GM19238 (cell line): ENCODE measurements around the gene PRKCQ.
"Not testable (repeated sequence)": the region's sequence is repeated elsewhere in the genome, so short reads cannot be mapped to it uniquely, and the experiment has no call there.

Source experiments
- DNase-seq: peaks from one replicate; pipeline ENCODE4 v3.0.0; 2011; ENCODE audit warnings: low spot score; ENCODE audit not compliant: insufficient read length

Gene PRKCQ

DNA sequence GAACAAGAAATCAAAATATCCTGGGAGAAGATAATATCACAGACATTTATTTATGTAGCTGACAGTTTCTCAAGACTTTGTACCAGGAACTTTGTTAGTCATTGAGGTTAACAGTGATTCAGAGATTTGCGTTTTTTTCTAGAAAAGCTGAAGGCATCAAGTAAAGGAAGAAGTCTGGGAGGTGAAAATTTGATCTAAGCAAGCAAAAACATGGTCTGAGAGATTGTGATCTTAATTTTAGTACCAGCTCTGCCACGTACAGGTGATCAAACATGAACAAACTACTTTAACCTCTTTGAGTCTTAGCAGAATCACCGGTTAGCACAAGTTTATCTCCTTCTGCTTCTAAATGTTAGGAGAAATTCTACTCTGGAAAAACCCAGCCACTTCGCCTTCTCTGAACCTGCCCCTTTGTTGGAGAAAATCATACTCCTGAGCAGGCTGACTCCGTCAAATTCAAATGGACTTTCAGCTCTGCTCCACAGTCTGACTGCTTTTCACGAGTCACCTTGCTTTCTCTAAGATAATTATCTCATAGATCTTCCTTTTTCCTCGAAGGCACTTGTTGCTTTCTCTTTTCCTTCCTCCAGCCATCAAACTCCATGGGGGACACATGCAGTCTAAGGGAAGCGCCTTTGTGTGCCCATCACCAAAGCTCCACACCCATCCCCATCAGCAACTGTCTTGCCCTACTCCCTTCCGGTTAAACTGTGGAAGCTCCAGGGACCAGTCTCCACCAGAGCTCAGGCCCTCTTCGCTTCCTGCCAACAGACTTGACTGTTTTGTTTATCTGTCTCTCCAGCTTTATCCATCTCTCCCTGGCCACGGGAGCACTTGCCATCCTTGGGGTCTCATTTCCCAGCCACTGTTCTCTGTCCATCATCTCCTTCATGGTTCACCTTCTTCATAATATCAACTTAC, 86.3 kb downstream of the PRKCQ start:
- no peak for DNase-seq

DNA sequence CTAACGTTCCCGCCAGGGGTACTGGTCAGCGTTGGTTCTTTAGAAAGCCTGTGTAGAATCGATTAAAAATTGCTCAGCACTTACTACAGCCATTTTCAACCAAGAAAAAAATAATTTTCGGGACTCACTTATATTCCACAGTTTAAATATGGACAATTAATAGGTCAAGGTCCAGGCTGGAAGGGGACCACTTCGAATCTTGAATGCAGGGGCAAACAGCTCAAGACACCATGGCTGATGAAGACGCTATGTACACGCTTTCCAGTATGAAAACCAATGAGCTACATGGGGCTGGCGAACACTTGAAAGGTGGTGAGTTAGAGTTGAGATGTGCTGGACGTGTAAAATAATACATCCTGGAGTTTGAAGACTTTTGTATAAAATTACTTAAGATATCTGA, 87.2 kb downstream of the PRKCQ start:
- DNase-seq, result no peak

DNA sequence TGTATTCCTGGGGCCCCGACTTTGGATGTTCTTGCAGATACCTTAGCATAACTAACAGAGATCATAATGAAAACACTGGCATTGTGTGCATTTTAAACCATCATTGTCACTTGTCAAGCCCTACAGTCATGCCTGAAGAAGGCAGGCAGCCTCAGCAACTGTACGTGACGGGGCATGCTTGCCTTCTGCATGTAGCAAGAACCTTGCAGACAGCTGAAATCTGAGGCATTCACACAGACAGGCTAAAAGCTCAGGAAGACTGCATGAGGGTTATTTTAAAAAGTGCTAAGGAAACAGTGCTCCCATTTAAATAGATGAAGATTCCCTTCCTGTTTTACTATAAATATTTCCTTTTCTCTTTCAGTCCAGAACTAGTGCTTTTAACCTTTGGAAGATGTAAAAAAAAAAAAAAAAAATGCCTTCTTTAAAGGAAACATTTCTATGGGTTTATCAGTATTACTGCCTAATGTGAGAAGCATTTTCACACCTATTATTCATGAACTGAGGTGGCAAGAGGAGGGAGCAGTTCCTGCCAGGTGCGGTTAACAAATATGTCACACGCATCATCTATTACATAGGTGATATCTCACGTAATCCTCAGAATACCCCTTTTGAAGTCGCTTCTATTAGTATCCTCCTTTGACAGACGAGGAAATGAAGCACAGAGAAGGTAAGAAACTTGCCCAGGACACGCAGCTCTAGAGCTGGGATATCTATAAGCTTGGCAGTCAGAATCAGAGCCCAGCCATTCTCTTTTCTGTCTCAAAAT, 88.1 kb downstream of the PRKCQ start:
- DNase-seq, result no peak

DNA sequence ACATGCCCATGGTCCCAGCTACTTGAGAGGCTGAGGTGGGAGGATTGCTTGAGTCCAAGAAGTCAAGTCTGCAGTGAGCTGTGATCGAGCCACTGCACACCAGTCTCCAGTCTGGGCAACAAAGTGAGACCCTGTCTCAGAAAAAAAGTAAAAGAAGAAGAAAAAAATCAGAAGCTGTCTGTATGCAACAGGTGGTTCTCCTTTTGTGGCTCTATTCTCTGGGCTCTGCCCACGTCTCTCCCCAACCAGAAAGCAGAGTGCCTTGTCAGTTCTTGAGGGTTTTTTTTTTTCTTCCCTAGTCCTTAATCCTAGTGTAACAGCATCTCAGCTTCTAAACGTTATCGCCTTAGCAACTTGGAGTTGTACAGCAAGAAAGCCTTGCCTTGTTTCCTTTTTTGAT, 89.5 kb downstream of the PRKCQ start:
- no peak for DNase-seq

DNA sequence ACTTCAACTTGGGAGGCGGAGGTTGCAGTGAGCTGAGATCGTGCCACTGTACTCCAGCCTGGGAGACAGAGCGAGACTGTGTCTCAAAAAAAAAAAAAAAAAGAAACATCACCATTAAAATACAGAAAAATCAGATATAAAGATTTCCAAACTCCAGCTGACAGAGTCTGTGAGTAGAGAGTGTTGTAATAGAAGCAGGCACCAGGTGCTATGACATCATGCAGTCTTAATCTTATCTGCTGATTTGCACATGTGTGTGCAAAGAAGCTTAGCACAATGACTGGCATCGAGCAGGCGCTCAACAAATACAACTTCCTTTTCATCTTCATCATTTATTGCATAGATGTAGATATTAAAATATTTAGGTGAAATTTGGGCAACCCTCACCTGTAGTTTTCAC, 92.2 kb downstream of the PRKCQ start:
- DNase-seq, result no peak

DNA sequence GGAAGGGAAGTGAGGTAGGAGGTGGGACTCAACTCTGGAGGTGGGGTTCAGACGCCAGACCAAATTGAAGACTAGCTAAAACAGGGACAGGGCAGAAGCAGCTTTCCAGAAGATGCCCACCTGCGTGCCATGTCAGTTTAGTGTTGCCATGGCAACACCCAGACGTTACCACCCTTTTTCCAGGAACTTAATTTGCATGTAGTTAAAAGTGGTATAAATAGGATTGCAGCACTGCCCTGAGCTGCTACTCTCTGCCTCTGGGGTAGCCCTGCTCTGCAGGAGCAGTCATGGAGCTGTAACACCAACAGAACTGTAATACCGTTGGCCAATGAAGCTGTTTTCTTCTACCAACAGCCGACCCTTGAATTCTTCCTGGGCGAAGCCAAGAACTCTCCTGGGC, 93.8 kb downstream of the PRKCQ start:
- DNase-seq, result no peak

DNA sequence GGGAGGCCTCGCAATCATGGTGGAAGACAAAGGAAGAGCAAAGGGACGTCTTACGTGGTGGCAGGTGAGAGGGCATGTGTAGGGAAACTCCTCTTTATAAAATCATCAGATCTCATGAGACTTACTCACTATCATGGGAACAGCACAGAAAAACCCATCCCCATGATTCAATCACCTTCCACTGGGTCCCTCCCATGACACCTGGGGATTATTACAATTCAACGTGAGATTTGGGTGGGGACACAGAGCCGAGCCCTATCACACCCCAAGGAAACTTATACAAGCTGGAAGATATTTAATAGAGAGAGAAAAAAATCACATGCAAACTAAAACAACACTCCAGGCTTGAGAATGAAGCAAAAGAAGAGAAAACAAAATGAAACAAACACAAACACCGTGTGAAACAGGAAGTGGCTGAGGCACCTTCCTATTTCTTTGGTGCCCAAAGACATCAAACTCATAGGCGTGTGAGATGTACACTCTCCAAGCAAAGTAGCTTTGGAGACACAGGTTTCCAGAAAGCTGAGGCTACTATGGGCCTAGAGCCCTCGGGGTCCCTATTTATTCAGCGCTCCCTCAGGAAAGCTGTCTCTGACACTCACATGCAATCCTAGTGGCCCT, 97.2 kb downstream of the PRKCQ start:
- no peak for DNase-seq

DNA sequence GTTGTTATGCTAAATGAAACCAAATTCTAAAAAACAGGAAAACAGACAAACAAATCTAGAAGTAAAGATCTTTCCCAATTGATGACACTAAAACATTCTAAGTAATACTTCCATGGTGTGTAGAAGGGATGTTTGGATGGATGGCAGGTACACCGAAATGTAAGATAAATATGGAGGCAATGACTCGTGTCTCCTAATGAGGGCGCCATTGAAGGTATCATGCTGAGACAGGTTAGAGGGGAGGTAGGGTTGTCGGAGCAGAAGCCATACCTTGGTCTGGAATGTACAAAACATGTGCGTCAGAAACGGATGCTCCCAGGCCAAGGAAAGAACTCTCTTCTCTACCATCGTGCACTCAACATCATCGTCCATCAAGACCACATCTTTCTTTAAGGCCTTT, 101.4 kb downstream of the PRKCQ start:
- DNase-seq, result no peak

DNA sequence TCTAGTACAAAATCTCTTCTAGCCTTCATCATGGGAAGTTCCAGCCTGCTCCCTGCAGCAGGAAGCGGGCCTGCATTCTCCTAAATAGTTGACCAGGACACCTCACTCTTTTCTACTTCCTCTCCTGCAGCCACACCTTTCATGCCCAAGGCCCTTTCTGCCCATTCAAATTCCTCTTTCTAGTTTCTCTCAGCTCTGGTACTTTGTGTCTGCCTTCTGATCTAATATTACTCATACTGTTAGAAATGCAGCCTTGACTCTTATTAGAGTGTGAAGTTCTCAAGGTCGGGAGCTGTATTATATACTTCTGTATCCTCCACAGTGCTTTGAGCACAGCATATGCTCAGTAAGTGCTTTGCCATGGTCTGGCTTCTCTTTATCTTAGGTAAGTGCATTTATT, 103.1 kb downstream of the PRKCQ start:
- DNase-seq, result no peak

DNA sequence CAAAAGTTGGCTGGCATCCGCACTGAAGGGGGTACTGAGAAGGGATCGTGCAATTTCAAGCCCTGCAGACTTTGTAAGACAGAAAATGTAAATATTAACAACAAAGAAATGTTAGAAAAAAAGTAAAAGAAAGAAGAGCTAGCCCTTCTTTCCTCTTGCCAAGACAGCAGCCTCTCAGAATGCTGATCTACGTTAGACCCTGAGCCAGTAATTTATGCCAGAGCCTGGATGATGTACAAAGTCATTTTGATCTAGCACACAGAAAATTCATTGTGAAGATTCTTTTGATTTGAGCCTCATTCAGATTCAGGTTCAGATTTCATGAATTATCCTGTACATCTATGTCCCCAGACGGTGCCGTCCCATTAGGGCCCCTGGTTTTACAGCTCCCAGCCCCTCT, 105.2 kb downstream of the PRKCQ start:
- DNase-seq, result no peak

DNA sequence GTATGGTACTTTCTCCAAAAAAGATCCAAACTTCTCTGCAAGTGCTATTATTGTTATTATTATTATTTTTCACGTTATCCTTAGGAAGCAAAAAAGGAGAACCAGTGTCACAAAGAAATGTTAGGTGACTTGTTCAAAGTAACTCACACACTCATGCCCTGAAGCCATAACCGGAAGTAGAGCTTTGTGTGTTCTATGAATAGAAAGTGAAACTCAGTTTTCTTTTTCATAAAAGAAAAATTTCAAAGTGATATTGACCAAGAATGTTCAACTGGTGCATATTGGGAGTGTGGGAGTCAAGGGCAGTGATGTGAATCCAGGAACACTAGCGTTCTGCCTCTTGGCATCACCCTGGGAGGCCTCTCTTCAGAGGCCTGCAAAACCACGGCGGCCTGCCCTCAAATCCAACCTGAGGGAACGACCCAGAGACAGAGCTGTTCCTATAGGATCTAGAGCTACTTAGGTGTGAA, 106.1 kb downstream of the PRKCQ start:
- peak; percentile 19 for DNase-seq

DNA sequence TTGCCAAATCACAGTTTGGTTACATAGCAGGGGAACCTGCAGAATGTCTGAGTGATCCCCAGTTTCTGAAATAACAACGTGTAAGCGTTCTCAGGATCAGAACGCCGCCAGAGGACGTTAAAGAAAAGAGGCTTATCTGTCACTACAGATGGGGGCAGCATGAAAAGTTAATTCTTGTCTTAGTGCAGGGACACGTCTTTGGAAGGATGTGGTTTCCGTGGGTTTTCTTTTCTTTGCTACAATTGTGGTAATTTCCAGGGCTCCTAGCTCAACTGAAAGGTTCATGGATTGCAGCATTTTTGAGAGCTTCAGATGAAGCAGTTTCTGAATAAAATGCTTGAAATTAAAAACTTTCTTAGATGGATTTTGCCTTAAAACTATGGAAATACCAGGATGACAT, 106.6 kb downstream of the PRKCQ start:
- DNase-seq, result no peak

DNA sequence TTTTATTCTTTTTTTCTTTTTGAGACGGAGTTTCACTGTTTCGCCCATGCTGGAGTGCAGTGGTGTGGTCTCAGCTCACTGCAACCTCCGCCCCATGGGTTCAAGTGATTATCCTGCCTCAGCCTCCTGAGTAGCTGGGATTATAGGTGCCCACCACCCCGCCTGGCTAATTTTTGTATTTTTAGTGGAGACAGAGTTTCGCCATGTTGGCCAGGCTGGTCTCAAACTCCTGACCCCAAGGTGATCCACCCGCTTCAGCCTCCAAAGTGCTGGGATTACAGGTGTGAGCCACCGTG, 107.4 kb downstream of the PRKCQ start:
- DNase-seq, result not testable (repeated sequence)

DNA sequence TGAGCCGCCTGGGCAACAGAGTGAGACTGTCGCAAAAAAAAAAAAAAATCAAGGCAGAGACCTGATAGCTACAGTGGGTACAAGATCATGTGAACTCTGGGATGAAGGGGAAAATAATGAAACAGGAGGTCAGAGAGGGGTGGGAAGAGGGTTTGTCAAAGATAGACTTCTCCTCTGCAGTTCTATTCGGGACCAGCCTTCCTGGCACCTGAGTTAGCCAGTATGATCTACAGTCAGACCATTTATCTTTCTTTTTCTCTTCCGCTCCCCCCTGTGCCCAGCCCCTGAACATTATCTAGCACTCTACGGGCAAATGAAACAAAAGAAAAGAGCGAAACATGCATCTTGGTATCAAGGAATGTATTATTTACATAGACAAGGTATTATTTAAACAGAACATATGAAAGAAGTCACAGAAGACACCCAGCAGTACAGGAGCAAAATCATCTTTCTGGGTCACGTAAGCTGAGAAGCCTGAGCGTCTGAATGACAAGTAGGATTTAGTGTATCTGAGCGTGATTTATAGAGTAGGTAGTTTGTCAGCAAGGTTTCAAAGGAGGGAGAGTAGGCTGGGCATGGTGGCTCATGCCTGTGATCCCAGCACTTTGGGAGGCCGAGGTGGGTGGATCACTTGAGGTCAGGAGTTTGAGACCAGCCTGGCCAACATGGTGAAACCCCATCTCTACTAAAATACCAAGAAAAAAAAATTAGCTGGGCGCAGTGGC, 109.0 kb downstream of the PRKCQ start:
- DNase-seq, result no peak

DNA sequence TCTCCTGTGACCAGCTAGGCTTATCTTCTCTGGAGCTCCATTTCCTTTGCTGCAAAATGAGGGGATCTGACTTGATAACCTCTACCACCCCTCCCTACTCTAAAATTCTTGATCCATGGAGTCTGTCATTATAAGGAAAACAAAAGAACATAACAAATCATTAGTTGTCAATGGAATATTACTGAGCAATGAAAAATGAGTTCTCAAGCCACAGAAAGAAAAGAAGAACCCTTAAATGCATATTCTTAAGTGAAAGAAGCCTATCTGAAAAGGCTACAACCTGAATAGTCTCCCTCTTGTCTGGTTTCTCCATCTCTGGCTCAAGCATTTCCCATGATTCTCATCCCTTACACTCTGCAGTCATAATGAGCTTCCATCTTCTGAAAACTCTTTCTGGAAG, 110.4 kb downstream of the PRKCQ start:
- no peak for DNase-seq

DNA sequence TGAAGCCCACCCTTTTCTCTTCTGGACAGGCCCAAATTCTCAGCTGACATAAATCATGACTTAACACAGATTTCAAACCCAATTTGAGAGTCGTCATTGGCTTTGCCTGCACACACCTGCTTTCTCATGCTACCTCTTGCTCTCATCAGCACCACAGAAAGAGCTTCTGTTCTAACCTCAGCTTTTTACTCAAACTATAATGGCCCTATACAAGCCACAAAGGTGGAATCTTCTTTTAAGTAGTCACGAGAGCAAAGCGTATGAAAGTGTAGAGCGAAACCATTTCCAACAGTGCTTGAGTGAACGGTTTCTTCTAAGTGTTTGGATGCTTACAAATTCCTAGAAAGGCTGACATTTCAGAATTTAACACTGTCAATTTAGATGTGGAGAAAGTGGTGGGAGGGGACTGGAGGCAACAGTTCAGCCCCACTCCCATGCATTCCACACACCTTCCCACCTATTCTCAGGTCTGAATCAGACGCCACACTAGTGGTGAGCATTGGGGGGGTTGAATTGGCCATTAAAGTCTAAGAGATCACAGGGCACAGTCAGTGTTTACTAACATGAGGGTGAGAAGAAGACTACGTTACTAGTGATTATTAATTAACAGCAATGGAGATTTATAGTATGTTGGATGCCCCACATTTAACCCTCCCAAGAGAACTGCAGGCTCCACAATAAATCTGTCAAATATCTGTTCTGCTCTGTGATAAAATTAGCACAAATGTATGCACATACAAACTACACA, 114.0 kb downstream of the PRKCQ start:
- no peak for DNase-seq

DNA sequence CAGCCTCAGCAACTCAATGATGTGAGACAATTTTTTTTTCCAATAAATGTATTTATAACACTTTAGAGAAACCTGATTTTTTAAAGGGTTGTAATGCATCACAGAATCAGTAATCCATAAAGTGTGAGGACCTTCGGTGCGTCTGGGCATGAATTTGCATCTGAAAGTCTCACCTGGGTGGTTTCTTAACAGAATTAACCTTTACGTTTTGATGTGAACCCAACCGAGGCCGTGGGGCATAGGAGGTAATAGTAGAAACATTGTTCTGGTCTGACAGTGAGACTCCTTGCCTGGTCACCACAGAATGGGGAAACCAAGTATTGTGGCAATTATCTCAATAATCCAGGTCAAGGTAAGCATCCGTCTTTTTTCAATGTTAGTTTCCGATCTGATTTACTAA, 114.6 kb downstream of the PRKCQ start:
- DNase-seq, result no peak

DNA sequence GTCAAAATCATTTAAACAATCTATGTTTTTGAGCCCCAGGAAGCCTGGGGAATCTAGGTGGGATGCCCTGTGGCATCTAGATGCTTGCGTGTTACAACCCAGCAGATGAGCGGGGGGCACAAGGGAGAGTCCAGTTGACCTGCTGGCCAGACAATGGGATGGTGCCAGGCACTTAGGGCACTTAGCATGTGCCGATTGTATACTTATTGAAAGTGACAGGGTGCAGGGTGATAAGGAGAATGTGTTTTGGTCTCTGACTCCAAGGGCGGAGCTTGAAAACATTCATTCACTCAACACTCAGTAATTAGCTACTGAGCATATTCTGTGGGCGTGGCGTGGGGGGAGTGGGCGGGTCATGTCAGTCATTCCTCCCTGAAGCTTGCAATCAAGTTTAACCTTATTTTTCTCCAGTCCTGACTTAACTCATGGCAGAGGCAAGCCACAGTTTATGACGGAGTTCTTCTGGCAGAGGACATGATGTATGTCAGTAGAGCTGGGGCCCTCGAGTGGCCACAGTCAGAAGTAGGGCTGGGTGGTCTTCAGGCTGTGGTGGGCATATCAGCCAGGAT, 115.1 kb downstream of the PRKCQ start:
- no peak for DNase-seq

DNA sequence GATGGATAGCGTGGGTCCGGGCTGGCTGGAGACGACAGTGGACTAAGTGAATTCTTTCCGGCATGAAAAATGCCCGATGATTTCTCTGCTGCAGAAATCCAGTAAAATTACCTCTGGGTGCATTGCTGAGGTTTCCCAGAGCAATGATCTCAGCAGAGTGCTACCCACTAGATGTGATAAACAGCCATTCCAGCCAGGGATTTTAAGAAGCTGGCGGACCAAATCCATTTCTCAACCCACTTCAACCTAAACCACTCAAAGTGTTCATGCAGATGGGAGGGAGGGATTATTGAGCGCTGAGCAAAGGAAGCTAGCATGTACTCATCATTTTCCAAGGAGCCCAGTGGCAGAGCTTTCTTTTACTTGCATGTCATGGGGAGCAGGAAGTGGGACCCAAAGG, 116.7 kb downstream of the PRKCQ start:
- DNase-seq, result no peak

DNA sequence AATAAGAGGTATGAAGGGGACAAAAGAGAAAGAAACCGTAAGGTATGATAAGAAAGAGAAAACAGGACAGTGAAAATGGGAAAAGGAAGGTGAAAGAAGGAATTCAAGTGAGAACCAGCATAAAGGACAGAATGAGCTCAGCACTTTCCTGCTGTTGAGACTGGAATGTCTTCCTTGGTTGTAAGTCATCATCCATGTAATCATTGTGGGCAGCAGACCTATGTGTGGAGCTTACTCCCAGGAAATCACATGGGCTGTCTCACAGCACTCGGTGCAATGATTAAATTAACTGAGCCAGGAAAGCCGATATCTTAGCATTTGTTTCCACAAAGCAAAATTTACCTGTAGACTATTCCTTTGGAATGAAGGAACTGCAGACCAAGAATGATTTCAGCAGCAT, 118.1 kb downstream of the PRKCQ start:
- no peak for DNase-seq
